ENCODE data around the gene PPP1R9B.

PPP1R9B gene

GRCh38 chr17:50106393-50107131 is 43.9 kb downstream of the PPP1R9B start:
- DNase-seq (ENCODE audit: low read depth in 2 of 2): no peak

- no peak for DNase-seq (ENCODE audit: low read depth in 2 of 2)
Measured at GRCh38 chr17:50105811-50106210, 44.7 kb downstream of the PPP1R9B start.

- no peak for DNase-seq (ENCODE audit: low read depth in 2 of 2)
Measured at GRCh38 chr17:50103941-50104340, 46.5 kb downstream of the PPP1R9B start.

- DNase-seq (ENCODE audit: low read depth in 2 of 2): no peak
Measured at GRCh38 chr17:50103252-50103651, 47.2 kb downstream of the PPP1R9B start.

- no peak for DNase-seq (ENCODE audit: low read depth in 2 of 2)
Measured at GRCh38 chr17:50102164-50102991, 48.1 kb downstream of the PPP1R9B start.

GRCh38 chr17:50101346-50102163 is 48.9 kb downstream of the PPP1R9B start:
- no peak for DNase-seq (ENCODE audit: low read depth in 2 of 2)

GRCh38 chr17:50100921-50101345 is 49.5 kb downstream of the PPP1R9B start:
- no peak for DNase-seq (ENCODE audit: low read depth in 2 of 2)

- DNase-seq (ENCODE audit: low read depth in 2 of 2): no peak
Measured at GRCh38 chr17:50100480-50100883, 50.0 kb downstream of the PPP1R9B start.

- DNase-seq (ENCODE audit: low read depth in 2 of 2): no peak
Measured at GRCh38 chr17:50099003-50099402, 51.5 kb downstream of the PPP1R9B start.

- DNase-seq (ENCODE audit: low read depth in 2 of 2): no peak
Measured at GRCh38 chr17:50098583-50098982, 51.9 kb downstream of the PPP1R9B start.

- no peak for DNase-seq (ENCODE audit: low read depth in 2 of 2)
Measured at GRCh38 chr17:50097926-50098325, 52.6 kb downstream of the PPP1R9B start.

- no peak for DNase-seq (ENCODE audit: low read depth in 2 of 2)
Measured at GRCh38 chr17:50097455-50097854, 53.0 kb downstream of the PPP1R9B start.

- DNase-seq (ENCODE audit: low read depth in 2 of 2): no peak
Measured at GRCh38 chr17:50096758-50097157, 53.7 kb downstream of the PPP1R9B start.

- DNase-seq (ENCODE audit: low read depth in 2 of 2): no peak
Measured at GRCh38 chr17:50096092-50096491, 54.4 kb downstream of the PPP1R9B start.

GRCh38 chr17:50095626-50096037 is 54.8 kb downstream of the PPP1R9B start:
- DNase-seq (ENCODE audit: low read depth in 2 of 2): no peak

- DNase-seq (ENCODE audit: low read depth in 2 of 2): peak; percentile 90 to 93
Measured at GRCh38 chr17:50094753-50095619, 55.5 kb downstream of the PPP1R9B start, which contains the start of gene PDK2. TSS of gene PDK2 (plus strand) at chr17:50095351. CDS start at chr17:50095436, 85 bp downstream.

- DNase-seq (ENCODE audit: low read depth in 2 of 2): peak; percentile 67 to 78
Measured at GRCh38 chr17:50094243-50094752, 56.2 kb downstream of the PPP1R9B start.

GRCh38 chr17:50093807-50094206 is 56.7 kb downstream of the PPP1R9B start:
- no peak for DNase-seq (ENCODE audit: low read depth in 2 of 2)

- no peak for DNase-seq (ENCODE audit: low read depth in 2 of 2)
Measured at GRCh38 chr17:50093246-50093645, 57.2 kb downstream of the PPP1R9B start.

- no peak for DNase-seq (ENCODE audit: low read depth in 2 of 2)
Measured at GRCh38 chr17:50091918-50092285, 58.6 kb downstream of the PPP1R9B start.

Measured in stimulated activated CD8-positive, alpha-beta memory T cell treated with anti-CD3 and anti-CD28 coated beads, Interleukin-15, amount 100 ng/mL, for 4 hours (primary cell).